Mesenchymal stem cell (in vitro differentiated cells and primary cell): ENCODE measurements around the gene HACE1.

ENCODE experiments used
- DNase-seq: peaks from one replicate; pipeline ENCODE4 v3.0.0-alpha.2; 2013
- H2AFZ ChIP-seq: one replicate; pipeline ENCODE4 v1.6.1; 2013; ENCODE audit warnings: low read depth, mild to moderate bottlenecking, control low read depth, inconsistent platforms, low read length, moderate library complexity
- H2AK5ac ChIP-seq: 2 replicates; pipeline ENCODE4 v1.6.1; 2013; ENCODE audit warnings: low read length, moderate library complexity, mild to moderate bottlenecking, inconsistent platforms; ENCODE audit not compliant: severe bottlenecking
- H2BK120ac ChIP-seq: one replicate; pipeline ENCODE4 v1.6.1; 2013; ENCODE audit warnings: low read depth, mild to moderate bottlenecking, inconsistent platforms, low read length, moderate library complexity
- H2BK12ac ChIP-seq, 2 experiments: one replicate each; pipeline ENCODE4 v1.6.1; 2013; ENCODE audit warnings: inconsistent platforms in 2 of 2, low read length in 2 of 2, mild to moderate bottlenecking in 2 of 2, moderate library complexity in 2 of 2, control low read depth in 1 of 2
- H2BK15ac ChIP-seq: one replicate; pipeline ENCODE4 v1.6.1; 2013; ENCODE audit warnings: mild to moderate bottlenecking, low read depth, inconsistent platforms; ENCODE audit not compliant: poor library complexity, severe bottlenecking
- H2BK5ac ChIP-seq: 2 replicates; pipeline ENCODE4 v1.6.1; 2013; ENCODE audit warnings: low read depth, mild to moderate bottlenecking, low read length, control low read depth, inconsistent platforms; ENCODE audit not compliant: poor library complexity, severe bottlenecking
- H3K14ac ChIP-seq, 2 experiments: one replicate each; pipeline ENCODE4 v1.6.1; 2013; ENCODE audit warnings: inconsistent platforms in 2 of 2, low read length in 2 of 2, control low read depth in 1 of 2, mild to moderate bottlenecking in 1 of 2, moderate library complexity in 1 of 2
- H3K18ac ChIP-seq, 2 experiments: one replicate each; pipeline ENCODE4 v1.6.1; 2013; ENCODE audit warnings: inconsistent platforms in 2 of 2, low read length in 2 of 2, control low read depth in 1 of 2, low read depth in 1 of 2, mild to moderate bottlenecking in 1 of 2
- H3K23ac ChIP-seq, 2 experiments: one replicate each; pipeline ENCODE4 v1.6.1; 2013; ENCODE audit warnings: inconsistent platforms in 2 of 2, low read length in 2 of 2, mild to moderate bottlenecking in 2 of 2, moderate library complexity in 2 of 2, control low read depth in 1 of 2
- H3K27ac ChIP-seq: 2 replicates; pipeline ENCODE4 v1.5.1; 2013; ENCODE audit warnings: mild to moderate bottlenecking, moderate library complexity, low read length, control low read depth, inconsistent platforms; ENCODE audit not compliant: poor library complexity, severe bottlenecking
- H3K27me3 ChIP-seq, 2 experiments: 2 replicates each; pipeline versions ENCODE4 v1.6.1 to v1.7.0; 2013; ENCODE audit warnings: low read length in 2 of 2, mild to moderate bottlenecking in 2 of 2, moderate library complexity in 2 of 2, control low read depth in 1 of 2, inconsistent platforms in 1 of 2; ENCODE audit not compliant: control insufficient read depth in 1 of 2, insufficient read depth in 1 of 2
- H3K36me3 ChIP-seq, 2 experiments: 2 replicates each; pipeline versions ENCODE4 v1.6.1 to v1.7.0; 2013; ENCODE audit warnings: low read length in 2 of 2, control low read depth in 1 of 2, inconsistent platforms in 1 of 2, low read depth in 1 of 2, mild to moderate bottlenecking in 1 of 2; ENCODE audit not compliant: insufficient read depth in 2 of 2, control insufficient read depth in 1 of 2
- H3K4ac ChIP-seq, 2 experiments: one replicate each; pipeline ENCODE4 v1.6.1; 2013; ENCODE audit warnings: inconsistent platforms in 2 of 2, low read length in 2 of 2, mild to moderate bottlenecking in 2 of 2, moderate library complexity in 2 of 2, control low read depth in 1 of 2, low read depth in 1 of 2
- H3K4me1 ChIP-seq: 2 replicates; pipeline ENCODE4 v1.6.1; 2013; ENCODE audit warnings: low read depth, low read length, control low read depth; ENCODE audit not compliant: control insufficient read depth, insufficient read depth
- H3K4me2 ChIP-seq: 2 replicates; pipeline ENCODE4 v1.6.1; 2013; ENCODE audit warnings: low read length, mild to moderate bottlenecking, inconsistent platforms; ENCODE audit not compliant: poor library complexity, severe bottlenecking
- H3K4me3 ChIP-seq, 2 experiments: 2 replicates each; pipeline versions ENCODE4 v1.5.1 to v1.7.0; 2013; ENCODE audit warnings: low read length in 2 of 2, mild to moderate bottlenecking in 2 of 2, control low read depth in 1 of 2, low read depth in 1 of 2; ENCODE audit not compliant: insufficient read depth in 1 of 2
- H3K79me1 ChIP-seq: replicated peaks from 2 replicates; pipeline ENCODE4 v1.6.1; 2013; ENCODE audit warnings: mild to moderate bottlenecking, control low read depth, low read length, inconsistent platforms; ENCODE audit not compliant: poor library complexity, severe bottlenecking
- H3K9ac ChIP-seq: 2 replicates; pipeline ENCODE4 v1.7.0; 2013; ENCODE audit warnings: mild to moderate bottlenecking, low read length, moderate library complexity
- H3K9me3 ChIP-seq: 2 replicates; pipeline ENCODE4 v1.7.0; 2013; ENCODE audit warnings: mild to moderate bottlenecking, low read length; ENCODE audit not compliant: control insufficient read depth
- H4K8ac ChIP-seq: one replicate; pipeline ENCODE4 v1.6.1; 2013; ENCODE audit warnings: inconsistent platforms, mild to moderate bottlenecking, low read length, moderate library complexity
- H4K91ac ChIP-seq: one replicate; pipeline ENCODE4 v1.6.1; 2013; ENCODE audit warnings: mild to moderate bottlenecking, low read length, inconsistent platforms
- WGBS: methylation state at CpG from one replicate; pipeline ENCODE4 v1.1.7; 2013; ENCODE audit warnings: mixed read lengths; 5-methylcytosine and 5-hydroxymethylcytosine counted together

HACE1 gene

GRCh38 chr6:104710543-104711335, 149.0 kb downstream of the HACE1 start:
- Histone ChIP-seq H3K4ac (peak overlapping the region in 1 of 2 experiments; percentile 61), H3K36me3 (no peaks in the 10 kb centered on the region), H3K4me3 (no peak overlapping the region), H2AK5ac (no peak overlapping the region), H3K79me1 (no peaks in the 10 kb centered on the region), H3K9me3 (no peaks in the 10 kb centered on the region), H3K14ac (no peak overlapping the region), H4K91ac (no peak overlapping the region), H3K18ac (no peak overlapping the region), H2BK15ac (no peak overlapping the region), H2BK120ac (no peak overlapping the region), H2AFZ (no peak overlapping the region), H2BK12ac (peak overlapping the region; percentile 38 to 57), H3K23ac (no peak overlapping the region), H3K9ac (no peak overlapping the region), H3K4me1 (no peaks in the 10 kb centered on the region), H3K27ac (peak overlapping the region; percentile 21), H4K8ac (no peak overlapping the region), H3K27me3 (no peaks in the 10 kb centered on the region), H2BK5ac (no peak overlapping the region), H3K4me2 (no peak overlapping the region)
- 73% methylated on average over 3 of the region's 4 CpGs for WGBS
- DNase-seq: peak; percentile 76

GRCh38 chr6:104705916-104706442, 153.7 kb downstream of the HACE1 start:
- peaks cover 3% of the 10 kb centered on the region for H3K4me1 ChIP-seq
- no peak overlapping the region for H3K14ac ChIP-seq
- 60% methylated on average over 1 of the region's 5 CpGs for WGBS
- H2BK12ac ChIP-seq: no peak overlapping the region
- no peak overlapping the region for H4K91ac ChIP-seq
- no peak overlapping the region for H3K4me2 ChIP-seq
- no peak overlapping the region for H2BK15ac ChIP-seq
- no peak overlapping the region for H3K4ac ChIP-seq
- peak overlapping the region; percentile 100 for H3K27ac ChIP-seq
- H3K9ac ChIP-seq: no peak overlapping the region
- H3K23ac ChIP-seq: no peak overlapping the region
- H3K4me3 ChIP-seq: no peak overlapping the region
- H3K79me1 ChIP-seq: no peaks in the 10 kb centered on the region
- H3K9me3 ChIP-seq: no peaks in the 10 kb centered on the region
- peak overlapping the region; percentile 34 for H2BK120ac ChIP-seq
- H4K8ac ChIP-seq: no peak overlapping the region
- H2BK5ac ChIP-seq: peak overlapping the region; percentile 73
- H3K18ac ChIP-seq: no peak overlapping the region
- DNase-seq: peak; percentile 76
- no peak overlapping the region for H2AK5ac ChIP-seq
- H3K27me3 ChIP-seq: no peaks in the 10 kb centered on the region
- H2AFZ ChIP-seq: no peak overlapping the region
- no peaks in the 10 kb centered on the region for H3K36me3 ChIP-seq

GRCh38 chr6:104705095-104705707, 154.5 kb downstream of the HACE1 start:
- H3K23ac ChIP-seq: no peak overlapping the region
- H2BK5ac ChIP-seq: peak overlapping the region; percentile 94
- peak overlapping the region; percentile 100 for H3K27ac ChIP-seq
- no peak overlapping the region for H3K14ac ChIP-seq
- no peak overlapping the region for H2BK15ac ChIP-seq
- no peaks in the 10 kb centered on the region for H3K27me3 ChIP-seq
- 17% methylated on average over 8 of the region's 8 CpGs for WGBS
- H4K8ac ChIP-seq: peak overlapping the region; percentile 54
- no peaks in the 10 kb centered on the region for H3K9me3 ChIP-seq
- peak overlapping the region; percentile 15 for H2BK120ac ChIP-seq
- H2BK12ac ChIP-seq: peak overlapping the region in 1 of 2 experiments; percentile 83
- no peak overlapping the region for H2AFZ ChIP-seq
- no peaks in the 10 kb centered on the region for H3K36me3 ChIP-seq
- no peak overlapping the region for H4K91ac ChIP-seq
- H3K4me2 ChIP-seq: no peak overlapping the region
- no peak overlapping the region for H3K4me3 ChIP-seq
- peak overlapping the region; percentile 29 to 82 for H3K4ac ChIP-seq
- H3K18ac ChIP-seq: peak overlapping the region in 1 of 2 experiments; percentile 70
- peaks cover 4% of the 10 kb centered on the region for H3K4me1 ChIP-seq
- peak; percentile 93 for DNase-seq
- H2AK5ac ChIP-seq: peak overlapping the region; percentile 33
- no peak overlapping the region for H3K9ac ChIP-seq
- H3K79me1 ChIP-seq: no peaks in the 10 kb centered on the region

GRCh38 chr6:104704191-104704590, 155.5 kb downstream of the HACE1 start:
- no peak overlapping the region for H3K4me2 ChIP-seq
- no peaks in the 10 kb centered on the region for H3K79me1 ChIP-seq
- H2AFZ ChIP-seq: no peak overlapping the region
- WGBS: no CpG with 5 or more reads among the region's 3 CpGs
- peak overlapping the region; percentile 99 for H2BK5ac ChIP-seq
- no peak overlapping the region for H4K91ac ChIP-seq
- no peak overlapping the region for H3K9ac ChIP-seq
- H3K14ac ChIP-seq: no peak overlapping the region
- H2BK15ac ChIP-seq: no peak overlapping the region
- H3K4ac ChIP-seq: peak overlapping the region in 1 of 2 experiments; percentile 91
- H3K9me3 ChIP-seq: no peaks in the 10 kb centered on the region
- peak; percentile 48 for DNase-seq
- peak overlapping the region; percentile 80 to 85 for H3K18ac ChIP-seq
- no peaks in the 10 kb centered on the region for H3K36me3 ChIP-seq
- H3K4me3 ChIP-seq: no peak overlapping the region
- no peak overlapping the region for H4K8ac ChIP-seq
- peak overlapping the region; percentile 99 for H2AK5ac ChIP-seq
- H3K23ac ChIP-seq: no peak overlapping the region
- H3K4me1 ChIP-seq: peaks cover 4% of the 10 kb centered on the region
- H3K27me3 ChIP-seq: no peaks in the 10 kb centered on the region
- peak overlapping the region in 1 of 2 experiments; percentile 77 for H2BK12ac ChIP-seq
- H2BK120ac ChIP-seq: peak overlapping the region; percentile 79
- H3K27ac ChIP-seq: peak overlapping the region; percentile 100
